ENCODE data around the gene TMEM60. TPM values are rescaled to one million over a fixed set of nuclear protein-coding genes. Genes with fewer than 3 reads are reported as not detected.

The TMEM60 gene
- total RNA-seq, 1 donor from 2014 or later: 16.6 TPM

DNA sequence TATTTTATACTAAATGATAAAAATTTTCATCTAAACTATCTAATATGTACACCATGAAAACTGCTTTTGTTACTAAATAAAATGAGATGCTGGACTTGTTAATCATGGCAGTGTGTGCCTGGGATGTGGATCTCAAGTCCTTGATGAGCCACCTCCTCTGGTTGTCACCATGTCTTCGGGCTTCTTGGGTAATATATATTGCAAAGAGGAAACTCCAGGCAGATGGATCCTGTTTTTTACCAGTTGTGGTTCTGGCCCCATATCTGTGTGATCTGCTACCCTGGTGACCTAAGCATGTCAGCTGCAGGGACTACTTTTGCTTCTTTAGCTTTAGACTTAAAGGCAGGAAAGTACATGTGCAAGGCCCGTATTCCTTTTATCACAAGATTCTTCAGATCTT is 46.2 kb downstream of the TMEM60 start:
- no peak for DNase-seq (ENCODE audit: low spot score)
- no peak for TF ChIP-seq CTCF (IDR thresholded peaks at IDR 0.05)
- no peak overlapping the region for H3K4me3 Mint-ChIP-seq (ENCODE audit: unreplicated experiment)
- H3K9me3 Mint-ChIP-seq (ENCODE audit: low read depth): no peaks in the 10 kb centered on the region
- no peaks in the 10 kb centered on the region for H3K27me3 Mint-ChIP-seq (ENCODE audit: low read depth)
- no peaks in the 10 kb centered on the region for H3K4me1 Mint-ChIP-seq (ENCODE audit: low read depth)
- peaks cover 4% of the 10 kb centered on the region for H3K36me3 Mint-ChIP-seq (ENCODE audit: low read depth)
- no peak overlapping the region for H3K27ac Mint-ChIP-seq (ENCODE audit: unreplicated experiment)

GRCh38 chr7:77747718-77748117 is 50.5 kb downstream of the TMEM60 start:
- no peaks in the 10 kb centered on the region for H3K4me1 Mint-ChIP-seq (ENCODE audit: low read depth)
- DNase-seq (ENCODE audit: low spot score): no peak
- H3K4me3 Mint-ChIP-seq (ENCODE audit: unreplicated experiment): no peak overlapping the region
- peaks cover 4% of the 10 kb centered on the region for H3K36me3 Mint-ChIP-seq (ENCODE audit: low read depth)
- H3K27me3 Mint-ChIP-seq (ENCODE audit: low read depth): no peaks in the 10 kb centered on the region
- no peaks in the 10 kb centered on the region for H3K9me3 Mint-ChIP-seq (ENCODE audit: low read depth)
- TF ChIP-seq CTCF (IDR thresholded peaks at IDR 0.05): no peak
- no peak overlapping the region for H3K27ac Mint-ChIP-seq (ENCODE audit: unreplicated experiment)

DNA sequence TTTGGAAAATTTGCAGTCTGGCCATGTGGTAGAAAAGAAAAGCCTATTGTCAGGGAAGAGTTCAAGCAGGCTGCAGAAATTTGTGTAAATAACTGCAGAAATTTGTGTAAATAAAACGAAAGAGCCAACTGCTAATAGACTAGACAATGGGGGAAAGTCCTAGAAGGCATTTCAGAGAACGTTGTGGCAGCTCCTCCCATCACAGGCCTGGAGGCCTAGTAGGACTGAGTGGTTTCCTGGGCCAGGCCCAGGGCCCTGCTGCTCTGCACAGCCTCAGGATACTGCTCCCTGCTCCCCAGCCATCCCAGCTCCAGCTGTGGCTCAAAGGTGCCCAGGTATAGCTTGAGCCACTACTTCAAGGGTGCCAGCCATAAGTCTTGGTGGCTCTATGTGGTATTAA is 51.1 kb downstream of the TMEM60 start:
- peaks cover 4% of the 10 kb centered on the region for H3K36me3 Mint-ChIP-seq (ENCODE audit: low read depth)
- H3K9me3 Mint-ChIP-seq (ENCODE audit: low read depth): no peaks in the 10 kb centered on the region
- H3K4me3 Mint-ChIP-seq (ENCODE audit: unreplicated experiment): no peak overlapping the region
- H3K27ac Mint-ChIP-seq (ENCODE audit: unreplicated experiment): no peak overlapping the region
- H3K27me3 Mint-ChIP-seq (ENCODE audit: low read depth): no peaks in the 10 kb centered on the region
- DNase-seq (ENCODE audit: low spot score): no peak
- H3K4me1 Mint-ChIP-seq (ENCODE audit: low read depth): no peaks in the 10 kb centered on the region
- TF ChIP-seq CTCF (IDR thresholded peaks at IDR 0.05): no peak

GRCh38 chr7:77746824-77747165 is 51.4 kb downstream of the TMEM60 start:
- peaks cover 4% of the 10 kb centered on the region for H3K36me3 Mint-ChIP-seq (ENCODE audit: low read depth)
- no peaks in the 10 kb centered on the region for H3K9me3 Mint-ChIP-seq (ENCODE audit: low read depth)
- TF ChIP-seq CTCF (IDR thresholded peaks at IDR 0.05): no peak
- DNase-seq (ENCODE audit: low spot score): no peak
- H3K4me3 Mint-ChIP-seq (ENCODE audit: unreplicated experiment): no peak overlapping the region
- H3K27me3 Mint-ChIP-seq (ENCODE audit: low read depth): no peaks in the 10 kb centered on the region
- H3K27ac Mint-ChIP-seq (ENCODE audit: unreplicated experiment): no peak overlapping the region
- no peaks in the 10 kb centered on the region for H3K4me1 Mint-ChIP-seq (ENCODE audit: low read depth)

DNA sequence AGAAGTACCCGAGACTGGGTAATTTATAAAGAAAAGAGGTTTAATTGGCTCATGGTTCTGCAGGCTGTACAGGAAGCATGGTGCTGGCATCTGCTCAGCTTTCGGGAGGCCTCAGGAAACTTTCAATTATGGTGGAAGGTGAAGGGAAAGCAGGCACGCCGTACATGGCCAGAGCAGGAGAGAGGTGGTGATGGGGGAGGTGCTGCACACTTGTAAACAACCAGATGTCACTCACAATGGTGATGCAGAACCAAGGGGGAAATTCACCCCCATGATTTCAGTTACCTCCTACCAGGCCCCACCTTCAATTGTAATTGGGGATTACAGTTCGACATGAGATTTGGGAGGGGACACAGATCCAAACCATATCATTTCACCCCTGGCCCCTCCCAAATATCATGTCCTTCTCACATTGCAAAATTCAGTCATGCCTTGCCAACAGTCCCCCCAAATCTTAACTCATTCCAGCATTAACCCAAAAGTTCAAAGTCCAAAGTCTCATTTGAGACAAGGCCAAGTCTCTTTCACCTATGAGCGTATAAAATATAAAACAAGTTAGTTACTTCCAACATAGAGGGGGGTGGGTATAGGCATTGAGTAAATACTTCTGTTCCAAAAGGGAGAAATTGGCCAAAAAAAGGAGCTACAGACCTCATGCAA is 51.9 kb downstream of the TMEM60 start:
- DNase-seq (ENCODE audit: low spot score): no peak
- H3K9me3 Mint-ChIP-seq (ENCODE audit: low read depth): no peaks in the 10 kb centered on the region
- no peak for TF ChIP-seq CTCF (IDR thresholded peaks at IDR 0.05)
- H3K36me3 Mint-ChIP-seq (ENCODE audit: low read depth): peaks cover 4% of the 10 kb centered on the region
- H3K27ac Mint-ChIP-seq (ENCODE audit: unreplicated experiment): no peak overlapping the region
- no peak overlapping the region for H3K4me3 Mint-ChIP-seq (ENCODE audit: unreplicated experiment)
- no peaks in the 10 kb centered on the region for H3K27me3 Mint-ChIP-seq (ENCODE audit: low read depth)
- H3K4me1 Mint-ChIP-seq (ENCODE audit: low read depth): no peaks in the 10 kb centered on the region
